DMS 273 (cell line): ENCODE measurements around the gene EDC3.
"Not testable (repeated sequence)": the region's sequence is repeated elsewhere in the genome, so short reads cannot be mapped to it uniquely, and the experiment has no call there.

ENCODE experiments used
- DNase-seq: peaks from one replicate; lab custom pipeline; 2025; ENCODE audit not compliant: unreplicated experiment; lab: John Stamatoyannopoulos, UW

Gene EDC3

GRCh38 chr15:74653426-74654102 lies 42.3 kb downstream of the EDC3 start:
- DNase-seq: peak; percentile 9

DNA sequence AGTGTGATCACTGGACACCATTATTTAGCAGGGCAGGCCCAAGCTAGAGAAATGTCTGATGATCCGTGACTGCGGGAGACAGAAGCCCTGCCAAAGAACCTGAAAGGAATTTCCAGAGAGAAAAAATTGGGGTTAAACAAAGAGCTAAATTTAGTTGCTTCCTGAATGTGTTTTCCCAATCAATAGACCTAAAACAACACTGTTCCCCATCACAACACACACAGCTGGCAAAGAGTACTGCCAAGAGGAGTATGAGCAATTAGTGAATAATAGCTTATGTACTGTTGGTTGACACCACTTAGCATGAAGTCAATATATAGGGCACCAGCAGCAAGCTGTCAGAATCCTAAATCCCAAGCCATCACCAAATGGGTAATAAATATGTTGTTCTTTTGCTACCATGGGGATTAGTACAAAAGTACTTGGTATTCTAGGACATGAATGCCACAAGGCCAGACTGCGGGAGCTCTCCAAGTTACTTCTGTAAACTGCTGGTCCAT lies 44.5 kb downstream of the EDC3 start:
- DNase-seq: no peak

- no peak for DNase-seq
Observed at GRCh38 chr15:74648051-74648842, 47.6 kb downstream of the EDC3 start.

DNA sequence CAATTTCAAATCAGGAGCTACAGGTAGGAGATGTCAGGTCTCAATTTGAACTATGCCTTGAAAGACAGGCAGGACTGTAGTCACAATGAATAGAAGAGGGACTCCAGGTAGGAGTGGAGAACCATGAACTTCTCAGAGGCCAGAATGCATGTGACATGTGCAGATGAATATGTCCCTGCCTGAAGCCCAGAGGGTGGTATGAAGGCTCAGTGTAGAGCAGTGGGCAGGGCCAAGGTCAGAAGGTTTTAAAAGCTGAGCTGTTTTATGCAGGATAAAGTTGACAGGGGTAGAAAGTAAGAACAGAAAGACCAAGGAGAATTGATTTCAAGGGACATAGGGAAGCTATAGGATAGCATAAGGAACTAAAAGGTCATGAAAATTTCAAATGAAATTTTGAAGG lies 49.3 kb downstream of the EDC3 start:
- no peak for DNase-seq

DNA sequence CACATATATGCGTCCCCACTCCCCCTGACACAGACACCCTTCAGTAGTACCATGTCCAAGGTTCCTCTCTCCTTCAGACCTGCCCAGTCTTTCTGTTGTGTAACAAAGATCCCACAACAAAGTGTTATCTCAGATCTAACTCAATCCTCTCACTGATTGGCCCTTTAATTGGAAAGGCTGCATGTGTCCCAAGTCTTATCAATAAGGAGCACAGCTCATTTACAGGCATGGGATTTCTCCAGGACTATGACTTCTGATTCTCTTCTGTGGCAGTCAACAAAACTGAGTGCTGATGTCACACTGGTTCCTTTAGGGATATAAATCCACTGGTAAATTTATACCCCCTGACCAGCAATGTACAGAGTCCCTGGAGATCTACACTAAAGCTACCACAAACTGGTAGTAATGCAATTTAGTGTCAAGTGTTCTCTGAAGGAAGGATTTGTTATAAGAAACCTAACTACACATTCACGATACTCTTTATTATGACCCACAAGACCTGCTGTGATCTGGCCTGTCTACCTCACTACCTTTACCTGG lies 52.1 kb downstream of the EDC3 start:
- no peak for DNase-seq

DNA sequence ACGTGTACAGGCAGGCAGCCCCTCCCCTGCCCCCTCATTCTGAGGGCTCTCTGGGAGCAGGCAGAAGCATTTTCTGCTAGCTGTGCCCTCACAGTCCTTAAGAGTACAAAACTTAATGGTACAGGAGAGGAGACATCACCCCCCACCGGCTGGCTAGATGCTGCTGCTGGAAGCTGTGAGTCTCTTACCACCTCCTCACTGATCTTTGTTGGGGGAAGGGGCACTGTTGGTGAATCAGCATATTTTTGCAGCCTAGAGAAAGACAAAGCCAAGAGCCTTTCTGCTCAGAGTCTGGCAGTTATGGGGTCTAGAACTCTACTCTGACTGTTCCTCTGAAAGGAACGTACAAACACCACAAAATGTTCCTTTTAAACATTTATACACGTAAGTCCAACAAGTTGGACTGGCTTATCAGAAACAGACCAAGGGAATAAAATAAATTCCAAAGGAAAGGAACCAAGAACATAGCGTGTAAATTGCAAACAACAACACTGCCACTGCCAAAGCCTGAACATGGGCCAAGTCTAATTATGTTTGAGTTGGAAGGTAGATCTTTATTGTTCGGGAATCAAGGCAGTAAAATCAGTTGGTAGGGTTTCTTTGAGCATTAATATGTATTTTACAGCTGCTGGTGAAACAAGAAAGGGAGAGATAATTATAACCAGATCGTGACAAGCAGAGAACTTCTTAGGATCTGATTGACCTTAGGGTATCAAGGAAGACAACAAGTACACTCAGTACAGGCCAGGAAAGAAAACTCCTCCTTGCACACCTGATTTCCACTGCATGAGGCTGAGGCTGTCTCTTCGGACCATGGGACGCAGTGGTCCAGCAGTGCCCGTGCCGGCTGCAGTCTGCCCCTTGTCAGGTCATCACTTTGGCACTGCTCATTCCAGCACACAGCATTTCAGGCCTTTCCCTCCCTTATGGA lies 52.8 kb downstream of the EDC3 start:
- peak; percentile 25 for DNase-seq

DNA sequence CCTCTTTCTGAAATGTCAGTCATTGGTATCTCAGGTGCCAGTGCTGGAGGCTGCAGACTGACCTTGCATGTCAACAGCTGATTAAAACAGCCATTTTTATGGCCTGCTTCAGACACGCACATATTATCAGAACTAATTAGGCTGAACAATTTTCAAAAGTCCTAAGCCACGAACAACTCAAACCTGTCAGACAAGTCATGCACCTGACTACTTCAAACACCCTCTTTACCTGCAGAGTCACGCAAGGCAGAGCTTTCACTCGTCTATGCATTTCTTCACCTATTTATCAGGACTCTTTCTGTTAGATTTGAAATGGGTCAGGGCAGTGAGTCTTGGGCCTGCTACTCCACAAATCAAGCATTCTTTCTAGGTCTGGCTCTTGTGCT lies 53.5 kb downstream of the EDC3 start:
- no peak for DNase-seq

DNA sequence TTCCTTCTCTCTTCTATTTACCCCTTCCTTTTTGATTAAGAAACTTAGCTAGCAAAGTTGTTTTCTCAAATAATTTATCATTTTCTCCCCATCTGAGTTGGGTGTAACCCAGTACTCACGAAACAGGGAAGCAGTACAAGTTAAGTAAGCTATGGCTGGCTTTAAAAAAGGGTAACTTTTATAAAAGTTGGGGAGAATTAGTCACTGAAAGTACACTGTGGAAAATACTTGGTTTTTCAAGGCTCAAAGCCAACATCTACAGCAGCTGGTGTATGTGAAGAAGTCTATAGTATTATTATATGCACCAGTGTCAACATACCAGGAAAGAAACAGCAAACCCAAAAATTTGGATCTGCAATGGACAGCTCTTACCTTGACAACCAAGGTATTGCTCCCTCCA lies 54.7 kb downstream of the EDC3 start:
- no peak for DNase-seq

- DNase-seq: no peak
Observed at GRCh38 chr15:74636984-74637383, 58.8 kb downstream of the EDC3 start.

DNA sequence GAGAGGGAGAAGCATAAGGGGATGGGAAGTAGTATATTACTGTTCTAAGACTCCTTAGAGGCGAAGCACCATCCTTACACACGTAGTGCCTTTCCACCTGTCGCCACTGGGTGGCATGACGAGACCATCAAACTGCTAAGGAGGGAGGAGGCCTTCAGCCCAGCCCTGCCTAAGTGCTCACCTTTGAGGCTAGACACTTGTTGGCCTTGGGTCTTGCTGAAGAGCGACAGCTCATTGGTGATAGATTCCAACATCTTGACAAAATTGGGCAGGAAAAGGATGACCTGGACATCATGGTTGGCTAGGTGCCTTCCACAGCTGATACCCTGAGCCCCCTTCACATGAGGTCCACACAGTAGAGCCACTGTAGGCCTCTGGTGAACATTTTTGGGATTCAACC lies 60.6 kb downstream of the EDC3 start:
- DNase-seq: peak; percentile 77

DNA sequence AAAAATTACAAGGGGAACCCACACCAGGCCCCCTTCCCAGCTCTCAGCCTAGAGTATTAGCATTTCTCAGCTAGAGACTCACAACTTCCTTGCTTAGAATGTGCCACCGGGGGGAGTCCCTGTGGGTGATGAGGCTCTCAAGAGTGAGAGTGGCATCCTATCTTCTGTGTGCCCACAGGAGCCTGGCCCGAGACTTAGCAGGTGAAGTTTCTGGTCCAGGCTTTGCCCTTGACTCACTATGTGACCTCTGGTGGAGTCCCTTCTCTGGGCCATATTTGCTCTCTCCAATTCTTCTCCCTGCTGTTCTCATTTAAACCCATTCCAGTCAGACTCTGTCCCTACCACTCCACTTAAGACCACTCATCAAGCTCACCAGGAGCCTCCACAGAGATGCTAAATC lies 62.0 kb downstream of the EDC3 start:
- no peak for DNase-seq

GRCh38 chr15:74632601-74633000 lies 63.2 kb downstream of the EDC3 start:
- no peak for DNase-seq

GRCh38 chr15:74631935-74632560 lies 63.8 kb downstream of the EDC3 start:
- DNase-seq: peak; percentile 73

DNA sequence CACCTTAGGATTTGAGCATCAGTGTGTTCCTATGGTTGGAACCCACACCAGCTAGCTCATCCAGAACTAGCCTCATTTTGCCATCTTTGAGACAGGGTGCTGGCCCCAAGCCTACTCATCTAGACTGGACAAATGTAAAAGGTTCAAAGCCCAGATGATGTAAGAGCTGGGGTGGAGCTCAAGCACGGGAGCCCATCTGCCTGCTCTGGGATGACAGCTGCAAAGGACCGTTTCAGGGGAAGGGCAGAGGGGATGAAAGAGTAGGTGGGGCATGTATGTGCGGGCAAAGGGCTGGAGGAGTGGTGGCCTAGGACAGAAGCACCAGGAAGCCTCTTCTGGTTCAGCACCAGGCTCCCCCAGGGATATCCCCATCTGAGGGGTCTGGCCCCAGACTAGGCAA lies 64.4 kb downstream of the EDC3 start:
- DNase-seq: peak; percentile 77

DNA sequence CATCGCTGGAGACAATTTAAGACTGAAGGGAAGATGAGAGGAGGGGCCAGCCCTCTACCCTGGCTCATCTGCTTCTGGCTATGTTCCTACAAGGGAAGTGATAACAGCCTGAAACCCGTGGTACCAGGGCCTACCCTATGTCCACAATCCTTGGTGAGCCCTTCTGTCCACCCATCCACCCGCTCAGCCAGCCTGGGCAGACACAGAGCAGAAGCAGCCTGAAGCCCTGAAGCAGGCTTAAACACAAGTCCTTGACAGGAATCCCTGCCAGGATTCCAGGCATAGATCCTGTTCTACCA lies 64.8 kb downstream of the EDC3 start:
- DNase-seq: no peak

DNA sequence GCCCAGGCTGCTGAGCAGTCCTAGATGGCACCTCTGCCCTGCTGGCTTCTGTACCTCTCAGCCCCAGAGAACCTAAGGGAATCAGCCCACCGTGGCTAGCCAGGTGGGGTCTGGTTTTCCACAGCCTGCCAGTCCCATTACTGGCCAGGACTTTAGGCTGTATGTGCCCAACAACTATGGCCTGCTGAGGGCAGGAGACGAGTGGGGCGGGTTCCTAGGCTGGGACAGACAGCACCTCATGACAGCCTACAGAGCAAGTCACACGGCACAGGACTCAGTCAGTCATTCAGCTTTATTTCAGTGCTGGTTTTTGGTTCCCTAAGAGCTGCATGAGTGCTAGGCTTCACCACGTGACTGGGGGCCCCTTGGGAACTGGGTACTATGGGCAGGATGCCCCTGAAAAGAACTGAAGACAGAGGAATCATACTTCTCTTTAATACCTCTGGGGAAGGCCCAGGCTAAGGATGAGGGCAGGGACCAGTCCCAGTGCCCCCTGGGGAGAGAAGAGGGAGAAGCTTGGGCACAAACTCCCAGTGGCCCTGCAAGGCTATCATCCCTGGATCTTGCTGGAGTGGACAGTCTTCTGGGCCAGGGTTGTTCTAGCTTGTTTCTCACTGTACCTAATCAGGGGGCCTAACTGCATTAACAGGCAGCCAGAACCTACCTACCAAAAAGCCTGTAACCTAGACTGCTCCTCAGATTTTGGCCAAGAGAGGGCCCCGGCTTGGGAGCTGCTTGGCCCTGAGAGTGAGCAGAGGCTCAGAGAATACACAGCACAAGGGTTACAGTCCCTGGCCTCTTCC lies 65.3 kb downstream of the EDC3 start:
- peak; percentile 17 for DNase-seq

GRCh38 chr15:74629696-74630095 lies 66.1 kb downstream of the EDC3 start:
- DNase-seq: not testable (repeated sequence)

DNA sequence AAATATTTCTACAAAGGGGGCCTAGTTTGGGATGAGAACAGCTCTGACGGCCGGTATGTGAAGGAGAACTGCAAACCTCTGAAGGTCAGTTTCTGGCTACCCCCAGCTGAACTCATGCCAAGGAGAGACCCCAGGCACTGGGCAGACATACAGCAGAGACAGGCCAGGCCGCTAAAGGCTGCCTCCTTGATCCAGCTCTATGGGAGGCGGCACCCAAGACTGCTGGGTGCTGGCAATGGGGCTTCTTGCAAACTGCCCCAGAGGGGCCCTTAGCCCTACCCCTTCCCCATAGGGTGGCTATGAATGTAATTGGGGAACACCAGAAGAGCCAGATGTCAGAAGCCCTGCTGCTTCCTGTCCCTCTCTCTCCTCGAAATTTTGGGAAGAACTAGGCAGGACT lies 66.9 kb downstream of the EDC3 start:
- no peak for DNase-seq

DNA sequence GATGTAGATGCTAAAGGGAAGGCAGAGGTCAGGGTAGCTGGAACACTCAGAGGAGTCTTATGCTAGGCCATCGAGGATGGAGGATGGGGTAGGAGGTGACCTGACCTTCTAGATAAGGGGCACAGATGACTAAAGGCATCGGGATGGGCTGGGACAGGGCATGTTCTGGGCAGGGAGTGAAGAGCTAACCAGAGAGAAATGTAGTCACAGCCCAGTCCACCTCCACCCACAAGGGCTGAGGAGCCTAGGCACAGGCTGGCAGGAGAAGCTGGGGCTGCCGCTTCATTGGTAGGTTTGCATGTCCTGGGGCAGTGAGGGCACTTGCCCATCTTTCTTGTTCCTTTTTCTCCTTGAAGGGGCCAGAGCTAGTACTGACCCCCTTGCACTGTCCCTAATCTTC lies 67.6 kb downstream of the EDC3 start:
- DNase-seq: no peak

DNA sequence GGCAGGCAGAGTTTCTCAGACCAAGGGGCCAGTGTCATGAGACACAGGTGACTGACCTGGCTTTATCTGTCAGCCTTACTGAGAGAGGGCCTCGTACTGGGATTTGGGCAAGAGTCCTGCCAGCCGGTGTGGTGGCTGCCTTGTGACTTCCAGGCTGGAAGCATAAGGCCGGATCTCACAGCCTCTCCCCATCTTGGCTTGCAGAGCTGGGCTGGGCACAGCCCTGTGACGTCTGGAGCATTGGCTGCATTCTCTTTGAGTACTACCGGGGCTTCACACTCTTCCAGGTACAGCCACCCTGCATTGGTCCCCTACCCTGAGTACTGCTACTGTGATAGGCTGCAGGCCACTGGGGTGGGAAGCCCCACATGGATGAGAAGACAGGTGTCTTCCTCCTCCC lies 68.1 kb downstream of the EDC3 start:
- DNase-seq: no peak
